H9 (cell line): Measurements from ENCODE around the gene ZNF124. TPM values are rescaled to one million over a fixed set of nuclear protein-coding genes. Genes with fewer than 3 reads are reported as not detected.
A peak's percentile ranks its signal among the peaks of the same experiment; 100 is the strongest.

Experiments
- DNase-seq: peaks from one replicate; pipeline ENCODE4 v3.0.0-alpha.2; 2017
- H2AFZ ChIP-seq: one replicate; pipeline ENCODE4 v1.6.1; 2013; ENCODE audit warnings: mild to moderate bottlenecking, low read length, control low read depth, moderate library complexity
- H2AK5ac ChIP-seq: 2 replicates; pipeline ENCODE4 v1.6.1; 2013; ENCODE audit warnings: low read length, control low read depth, mixed read lengths; ENCODE audit not compliant: insufficient read length
- H2BK120ac ChIP-seq: one replicate; pipeline ENCODE4 v1.6.1; 2013; ENCODE audit warnings: low read depth, mild to moderate bottlenecking, low read length, control low read depth, inconsistent platforms; ENCODE audit not compliant: poor library complexity, severe bottlenecking
- H2BK12ac ChIP-seq: 2 replicates; pipeline ENCODE4 v1.6.1; 2013; ENCODE audit warnings: low read length, control low read depth, mixed read lengths, low read depth; ENCODE audit not compliant: insufficient read length
- H2BK15ac ChIP-seq: 2 replicates; pipeline ENCODE4 v1.6.1; 2013; ENCODE audit warnings: low read depth, low read length, control low read depth
- H2BK20ac ChIP-seq: one replicate; pipeline ENCODE4 v1.6.1; 2013; ENCODE audit warnings: low read depth, mild to moderate bottlenecking, low read length, control low read depth, inconsistent platforms; ENCODE audit not compliant: poor library complexity, severe bottlenecking
- H2BK5ac ChIP-seq: 2 replicates; pipeline ENCODE4 v1.6.1; 2013; ENCODE audit warnings: low read length, control low read depth, mixed read lengths; ENCODE audit not compliant: insufficient read length
- H3K14ac ChIP-seq: 2 replicates; pipeline ENCODE4 v1.6.1; 2013; ENCODE audit warnings: low read length, control low read depth; ENCODE audit not compliant: insufficient read depth
- H3K18ac ChIP-seq: 2 replicates; pipeline ENCODE4 v1.6.1; 2013; ENCODE audit warnings: low read depth, mild to moderate bottlenecking, mixed read lengths, low read length, control low read depth; ENCODE audit not compliant: insufficient read length
- H3K23ac ChIP-seq: 2 replicates; pipeline ENCODE4 v1.6.1; 2013; ENCODE audit warnings: low read length, control low read depth, mixed read lengths, low read depth; ENCODE audit not compliant: insufficient read length
- H3K23me2 ChIP-seq: 2 replicates; pipeline ENCODE4 v1.6.1; 2013; ENCODE audit warnings: low read depth, mild to moderate bottlenecking, mixed read lengths, low read length, control low read depth; ENCODE audit not compliant: insufficient read length, poor library complexity, severe bottlenecking
- H3K27ac ChIP-seq: 2 replicates; pipeline ENCODE4 v1.5.1; 2013; ENCODE audit warnings: low read length, control low read depth, mixed read lengths, low read depth; ENCODE audit not compliant: insufficient read length
- H3K27me3 ChIP-seq: 2 replicates; pipeline ENCODE4 v1.6.1; 2013; ENCODE audit warnings: low read length, control low read depth, inconsistent platforms; ENCODE audit not compliant: insufficient read depth
- H3K4ac ChIP-seq: 2 replicates; pipeline ENCODE4 v1.6.1; 2013; ENCODE audit warnings: low read depth, mild to moderate bottlenecking, control low read depth, inconsistent platforms, low read length, moderate library complexity
- H3K4me1 ChIP-seq: 2 replicates; pipeline ENCODE4 v1.6.1; 2013; ENCODE audit warnings: low read length, control low read depth, inconsistent platforms; ENCODE audit not compliant: insufficient read depth
- H3K4me2 ChIP-seq: 2 replicates; pipeline ENCODE4 v1.6.1; 2013; ENCODE audit warnings: low read length, control low read depth, mixed read lengths; ENCODE audit not compliant: insufficient read length, insufficient read depth
- H3K56ac ChIP-seq: 2 replicates; pipeline ENCODE4 v1.6.1; 2013; ENCODE audit warnings: low read depth, mild to moderate bottlenecking, mixed read lengths, low read length, control low read depth; ENCODE audit not compliant: insufficient read length
- H3K79me1 ChIP-seq: 2 replicates; pipeline ENCODE4 v1.6.1; 2013; ENCODE audit warnings: low read depth, mild to moderate bottlenecking, moderate library complexity, low read length, control low read depth, inconsistent platforms; ENCODE audit not compliant: insufficient read depth, poor library complexity, severe bottlenecking
- H3K79me2 ChIP-seq: 2 replicates; pipeline ENCODE4 v1.6.1; 2013; ENCODE audit warnings: low read length, control low read depth, inconsistent platforms; ENCODE audit not compliant: insufficient read depth
- H3K9ac ChIP-seq: 2 replicates; pipeline ENCODE4 v1.6.1; 2013; ENCODE audit warnings: low read length, control low read depth, mixed read lengths; ENCODE audit not compliant: insufficient read length; ENCODE audit errors: extremely low read depth
- H3K9me3 ChIP-seq: one replicate; pipeline ENCODE4 v1.6.1; 2013; ENCODE audit warnings: low read depth, low read length, inconsistent platforms; ENCODE audit not compliant: control insufficient read depth
- H3T11ph ChIP-seq: one replicate; pipeline ENCODE4 v1.6.1; 2013; ENCODE audit warnings: mild to moderate bottlenecking, low read length, control low read depth, inconsistent platforms
- H4K20me1 ChIP-seq: one replicate; pipeline ENCODE4 v1.6.1; 2013; ENCODE audit not compliant: control insufficient read depth, insufficient read length, insufficient read depth
- H4K5ac ChIP-seq: 2 replicates; pipeline ENCODE4 v1.6.1; 2013; ENCODE audit warnings: low read depth, mild to moderate bottlenecking, mixed read lengths, low read length, control low read depth; ENCODE audit not compliant: insufficient read length
- H4K8ac ChIP-seq: replicated peaks from 2 replicates; pipeline ENCODE4 v1.6.1; 2013; ENCODE audit warnings: low read length, control low read depth, mixed read lengths, low read depth; ENCODE audit not compliant: insufficient read length
- H4K91ac ChIP-seq: 2 replicates; pipeline ENCODE4 v1.6.1; 2013; ENCODE audit warnings: low read depth, mild to moderate bottlenecking, moderate library complexity, mixed read lengths, low read length, control low read depth; ENCODE audit not compliant: insufficient read length
- H3K27ac Mint-ChIP-seq, 3 experiments: 2 replicates in 2 of 3; 3 replicates in 1 of 3; pipeline ENCODE4 v1.8.0; 2020 to 2021; ENCODE audit warnings: mixed read lengths in 3 of 3, mild to moderate bottlenecking in 1 of 3, moderate library complexity in 1 of 3
- H3K27me3 Mint-ChIP-seq: 2 replicates; pipeline ENCODE4 v1.8.0; 2021; ENCODE audit warnings: low read depth, mild to moderate bottlenecking, moderate library complexity, mixed read lengths
- H3K36me3 Mint-ChIP-seq, 3 experiments: 2 replicates in 2 of 3; 3 replicates in 1 of 3; pipeline ENCODE4 v1.8.0; 2020 to 2021; ENCODE audit warnings: low read depth in 3 of 3, mixed read lengths in 3 of 3; ENCODE audit not compliant: insufficient read depth in 1 of 3
- H3K4me1 Mint-ChIP-seq, 2 experiments: 2 replicates each; pipeline ENCODE4 v1.8.0; 2020; ENCODE audit warnings: mixed read lengths in 2 of 2
- H3K4me3 Mint-ChIP-seq, 2 experiments: 2 replicates in 1 of 2; 3 replicates in 1 of 2; pipeline ENCODE4 v1.8.0; 2020 to 2021; ENCODE audit warnings: mild to moderate bottlenecking in 2 of 2, mixed read lengths in 2 of 2, moderate library complexity in 1 of 2
- H3K9me3 Mint-ChIP-seq, 2 experiments: 2 replicates in 1 of 2; 3 replicates in 1 of 2; pipeline ENCODE4 v1.8.0; 2020; ENCODE audit warnings: mild to moderate bottlenecking in 2 of 2, mixed read lengths in 2 of 2, moderate library complexity in 1 of 2
- WGBS: extraction: QIAGEN DNeasy Blood & Tissue Kit; methylation state at CpG from one replicate; pipeline ENCODE4 v1.1.7; 2013; ENCODE audit warnings: missing lambda C conversion rate, low lambda C conversion rate, mixed read lengths; ENCODE audit not compliant: insufficient read length; ENCODE audit errors: extremely low coverage; 5-methylcytosine and 5-hydroxymethylcytosine counted together
- total RNA-seq: library from RNA; stranded (reverse); gene quantifications from 2 replicates; pipeline ENCODE4 v1.2.1, GENCODE V29; 2021
- TF ChIP-seq, protein P1 (sequence below): fragments of 200-600 bp; sonication (generic); conservative IDR thresholded peaks from 3 replicates; pipeline ENCODE4 v1.8.0; 2021; ENCODE audit warnings: antibody characterized with exemption, mild to moderate bottlenecking

Gene ZNF124
- total RNA-seq, 1 experiment from 2014 or later: 50.6 TPM

DNA sequence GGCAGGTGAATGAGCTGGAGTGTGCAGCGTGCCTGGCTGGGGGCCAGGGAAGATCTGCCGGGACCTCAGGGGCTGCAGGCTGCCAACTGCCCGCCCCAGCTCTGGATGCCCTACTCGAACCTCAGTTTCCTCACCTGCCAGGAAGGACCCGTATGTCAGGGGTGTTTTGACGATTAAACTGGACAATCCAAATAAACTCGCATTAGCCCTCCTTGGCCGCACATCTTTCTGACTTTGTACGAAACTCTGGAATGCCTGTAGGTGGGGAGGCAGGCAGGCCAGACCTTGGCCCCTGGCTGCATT lies 59.4 kb downstream of the ZNF124 start:
- Histone ChIP-seq H2BK12ac (no peak overlapping the region), H4K91ac (no peak overlapping the region), H2AFZ (no peak overlapping the region), H3K4me1 (no peaks in the 10 kb centered on the region; the same call in 1 of the 2 replicates), H3T11ph (no peak overlapping the region), H4K20me1 (no peaks in the 10 kb centered on the region), H3K18ac (no peak overlapping the region), H3K56ac (no peak overlapping the region), H3K27ac (no peak overlapping the region), H4K5ac (no peak overlapping the region), H3K4ac (no peak overlapping the region), H3K23me2 (peaks cover 8% of the 10 kb centered on the region), H3K9me3 (no peaks in the 10 kb centered on the region), H3K9ac (no peak overlapping the region), H2BK15ac (no peak overlapping the region), H2BK5ac (no peak overlapping the region), H3K23ac (no peak overlapping the region), H3K27me3 (peaks cover 4% of the 10 kb centered on the region; the same call in 1 of the 2 replicates), H4K8ac (no peak overlapping the region), H3K79me2 (no peaks in the 10 kb centered on the region), H3K14ac (no peak overlapping the region), H3K4me2 (peak overlapping the region; percentile 55), H2BK120ac (no peak overlapping the region), H2AK5ac (no peak overlapping the region), H2BK20ac (no peak overlapping the region), H3K79me1 (no peaks in the 10 kb centered on the region)
- H3K4me1 Mint-ChIP-seq: peaks cover 4 to 11% of the 10 kb centered on the region in 2 experiments
- H3K4me3 Mint-ChIP-seq: peak overlapping the region; percentile 54 to 74
- TF ChIP-seq, protein P1, sequence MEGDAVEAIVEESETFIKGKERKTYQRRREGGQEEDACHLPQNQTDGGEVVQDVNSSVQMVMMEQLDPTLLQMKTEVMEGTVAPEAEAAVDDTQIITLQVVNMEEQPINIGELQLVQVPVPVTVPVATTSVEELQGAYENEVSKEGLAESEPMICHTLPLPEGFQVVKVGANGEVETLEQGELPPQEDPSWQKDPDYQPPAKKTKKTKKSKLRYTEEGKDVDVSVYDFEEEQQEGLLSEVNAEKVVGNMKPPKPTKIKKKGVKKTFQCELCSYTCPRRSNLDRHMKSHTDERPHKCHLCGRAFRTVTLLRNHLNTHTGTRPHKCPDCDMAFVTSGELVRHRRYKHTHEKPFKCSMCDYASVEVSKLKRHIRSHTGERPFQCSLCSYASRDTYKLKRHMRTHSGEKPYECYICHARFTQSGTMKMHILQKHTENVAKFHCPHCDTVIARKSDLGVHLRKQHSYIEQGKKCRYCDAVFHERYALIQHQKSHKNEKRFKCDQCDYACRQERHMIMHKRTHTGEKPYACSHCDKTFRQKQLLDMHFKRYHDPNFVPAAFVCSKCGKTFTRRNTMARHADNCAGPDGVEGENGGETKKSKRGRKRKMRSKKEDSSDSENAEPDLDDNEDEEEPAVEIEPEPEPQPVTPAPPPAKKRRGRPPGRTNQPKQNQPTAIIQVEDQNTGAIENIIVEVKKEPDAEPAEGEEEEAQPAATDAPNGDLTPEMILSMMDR: no peak
- peaks cover 0 to 4% (median 0%) of the 10 kb centered on the region in 3 experiments; a peak in 3 of 7 replicates for H3K36me3 Mint-ChIP-seq
- H3K27ac Mint-ChIP-seq: no peak overlapping the region
- peaks cover 53% of the 10 kb centered on the region for H3K27me3 Mint-ChIP-seq
- WGBS: no CpG with 5 or more reads among the region's 9 CpGs
- no peak for DNase-seq
- H3K9me3 Mint-ChIP-seq: peaks cover 0 to 3% of the 10 kb centered on the region in 2 experiments; a peak in 4 of 5 replicates
